HPDE6-E6E7 (cell line): ENCODE data around the gene AP2S1.
"Not testable (repeated sequence)": the region's sequence is repeated elsewhere in the genome, so short reads cannot be mapped to it uniquely, and the experiment has no call there.

Experiments used
- DNase-seq: peaks from one replicate; pipeline ENCODE4 v3.0.0; 2011; ENCODE audit warnings: missing footprints; ENCODE audit errors: extremely low spot score

AP2S1 gene

DNA sequence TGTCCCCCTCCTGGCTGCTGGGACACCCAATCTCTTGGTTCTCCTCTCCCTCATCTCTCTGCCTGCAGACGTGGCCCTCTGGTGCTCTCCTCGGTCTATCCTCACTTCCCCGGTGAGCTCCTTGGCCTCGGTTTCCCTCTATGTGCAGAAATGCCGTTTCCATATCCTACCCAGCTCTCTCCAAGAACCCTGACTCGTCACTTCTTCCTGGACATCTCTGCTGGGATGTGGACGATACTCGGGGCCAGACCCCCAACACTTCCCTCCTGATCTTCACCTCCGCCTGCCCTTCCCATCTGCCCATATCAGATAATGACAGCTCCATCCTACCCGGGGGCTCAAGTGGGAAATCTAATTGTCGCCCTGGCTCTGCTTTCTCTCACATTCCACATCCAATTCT lies 7.9 kb downstream of the AP2S1 start:
- no peak for DNase-seq

DNA sequence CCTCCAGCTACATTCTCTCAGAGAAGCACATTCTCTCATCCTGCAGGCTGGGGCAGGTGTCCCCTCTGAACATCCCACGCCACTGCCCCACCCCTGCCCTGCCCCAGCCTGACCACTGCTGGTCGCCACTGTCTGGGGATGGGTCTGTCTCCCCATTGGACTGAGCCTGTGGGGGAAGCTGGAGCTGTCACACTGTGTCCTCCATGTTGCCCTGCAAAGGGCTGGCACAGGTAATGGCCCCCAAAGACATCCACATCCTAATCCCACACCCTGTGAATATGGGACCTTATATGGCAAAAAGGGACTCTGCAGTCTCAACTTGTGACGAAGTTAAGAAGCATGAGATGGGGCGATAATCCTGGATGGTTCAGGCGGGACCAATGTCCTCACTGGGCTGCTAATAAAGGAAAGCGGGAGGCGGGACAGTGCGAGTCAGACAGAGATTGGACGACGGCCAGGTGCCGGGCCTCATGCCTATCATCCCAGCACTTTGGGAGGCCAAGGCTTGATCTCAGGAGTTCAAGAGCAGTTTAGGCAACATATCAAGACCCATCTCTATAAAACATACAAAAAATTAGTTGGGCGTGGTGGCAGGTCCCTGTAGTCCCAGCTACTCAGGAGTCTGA lies 9.1 kb downstream of the AP2S1 start:
- no peak for DNase-seq

DNA sequence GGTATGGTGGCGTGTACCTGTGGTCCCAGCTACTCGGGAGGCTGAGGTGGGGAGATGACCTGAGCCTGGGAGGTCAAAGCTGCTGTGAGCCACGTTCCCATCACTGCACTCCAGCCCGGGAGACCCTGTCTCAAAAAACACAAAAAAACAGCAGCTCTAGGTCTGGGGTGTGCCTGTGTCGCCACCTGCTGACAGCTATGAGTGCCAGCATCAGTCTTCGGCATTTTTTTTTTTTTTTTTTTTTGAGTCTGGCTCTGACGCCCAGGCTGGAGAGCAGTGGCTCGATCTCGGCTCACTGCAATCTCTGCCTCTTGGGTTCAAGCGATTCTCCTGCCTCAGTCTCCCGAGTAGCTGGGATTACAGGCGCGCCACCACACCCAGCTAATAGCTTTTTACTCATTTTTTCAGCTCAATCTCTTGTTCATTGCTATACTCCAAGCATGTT lies 10.1 kb downstream of the AP2S1 start:
- DNase-seq = no peak

DNA sequence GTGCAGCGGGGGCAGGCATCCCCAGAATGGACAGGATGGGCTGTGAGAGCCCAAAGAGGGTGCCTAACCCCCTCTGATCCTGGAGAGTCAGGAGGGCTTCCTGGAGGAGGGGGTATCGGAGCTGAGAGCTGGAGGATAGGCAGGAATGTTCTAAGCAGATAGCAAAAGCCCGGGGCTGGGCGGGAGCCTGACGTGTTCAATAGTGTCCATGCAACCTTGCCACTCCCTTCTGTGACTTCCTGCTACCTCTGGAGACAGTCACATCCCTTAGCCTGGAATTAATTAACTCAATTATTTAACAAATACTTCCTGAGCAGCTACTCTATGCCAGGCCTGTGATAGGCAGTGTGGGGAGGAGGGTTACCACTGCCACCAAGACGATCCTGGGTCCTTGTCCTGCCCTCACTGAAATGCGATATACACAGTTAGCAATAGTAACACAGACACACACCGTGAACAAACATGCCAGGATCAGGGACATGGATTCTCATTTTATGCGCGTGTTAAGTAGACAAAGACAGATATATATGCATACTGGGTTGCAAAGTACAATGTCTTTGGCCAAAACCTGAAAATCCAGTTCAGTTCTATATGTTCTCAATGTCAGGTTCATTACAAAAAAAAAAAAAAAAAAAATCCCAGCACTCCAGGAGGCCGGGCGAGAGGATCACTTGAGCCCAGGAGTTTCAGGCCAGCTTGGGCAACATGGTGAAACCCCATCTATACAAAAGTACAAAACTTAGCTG lies 10.7 kb downstream of the AP2S1 start:
- DNase-seq = no peak

DNA sequence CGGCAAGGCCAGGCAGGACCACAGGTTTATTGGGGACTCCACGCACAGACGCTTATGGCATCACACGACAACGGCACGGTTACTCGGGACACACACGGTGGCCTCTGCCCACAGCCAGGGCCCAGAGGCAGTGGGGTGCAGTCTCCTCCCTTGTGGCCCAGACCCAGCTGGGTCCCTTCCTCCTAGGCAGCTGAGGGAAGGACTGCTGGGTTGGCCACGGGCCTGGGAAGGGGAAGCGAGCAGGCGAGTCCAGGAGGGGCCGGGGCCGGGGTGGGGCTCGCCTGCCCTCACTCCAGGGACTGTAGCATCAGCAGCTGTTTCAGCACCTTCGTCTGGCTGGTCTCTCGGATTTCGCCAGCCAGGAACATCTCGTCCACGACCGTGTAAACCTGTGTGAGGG lies 12.5 kb downstream of the AP2S1 start:
- DNase-seq = no peak

DNA sequence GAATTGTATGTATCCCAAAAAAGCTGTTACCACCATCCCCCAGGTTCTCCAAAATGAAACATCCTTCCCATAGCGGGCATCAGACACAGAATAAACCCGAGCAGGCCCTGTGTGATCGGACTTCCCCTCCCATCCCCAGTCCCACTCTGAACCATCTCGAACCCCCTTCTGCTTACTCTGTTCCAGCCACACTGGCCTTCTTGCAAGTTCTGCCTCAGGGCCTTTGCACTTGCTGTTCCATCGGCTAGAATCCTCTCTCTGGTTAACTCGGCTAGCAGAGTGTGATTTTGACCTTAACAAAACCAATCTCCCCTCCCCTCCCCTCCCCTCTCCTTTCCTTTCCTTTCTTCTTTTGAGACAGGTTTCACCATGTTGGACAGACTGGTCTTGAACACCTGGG lies 15.7 kb downstream of the AP2S1 start:
- no peak for DNase-seq

DNA sequence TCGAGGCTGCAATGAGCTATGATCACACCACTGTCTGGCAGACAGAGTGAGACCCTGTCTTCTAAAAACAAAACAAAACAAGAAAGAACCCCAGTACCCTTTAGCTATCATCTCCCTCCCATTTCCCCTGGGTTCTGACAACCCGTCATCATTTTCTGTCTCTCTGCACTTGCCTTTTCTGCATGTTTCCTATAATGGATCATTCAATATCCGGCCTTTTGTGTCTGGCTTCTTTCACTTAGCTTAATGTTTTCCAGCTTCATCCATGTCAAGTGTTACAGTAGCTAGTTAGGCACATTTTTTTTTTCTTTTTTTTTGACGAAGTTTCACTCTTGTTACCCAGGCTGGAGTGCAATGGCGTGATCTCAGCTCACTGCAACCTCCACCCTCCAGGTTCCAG lies 16.5 kb downstream of the AP2S1 start:
- DNase-seq = no peak

DNA sequence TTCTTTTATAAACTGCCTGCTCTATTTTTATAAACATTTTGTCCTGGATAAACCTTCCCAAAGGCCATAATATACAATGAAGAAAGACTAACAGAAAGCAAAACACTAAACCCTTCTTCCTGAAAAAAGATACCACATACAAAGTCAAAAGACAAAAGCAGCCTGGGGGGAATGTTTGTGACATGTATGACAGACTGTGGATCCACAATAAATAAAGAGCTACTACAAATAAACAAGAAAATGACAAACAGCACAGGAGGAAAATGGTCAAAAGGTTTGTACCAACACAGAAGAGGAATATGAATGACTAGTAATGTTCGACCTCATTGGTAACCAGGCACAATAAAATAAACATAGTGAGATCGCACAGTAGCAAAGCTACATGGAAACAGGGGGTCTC lies 19.8 kb downstream of the AP2S1 start:
- no peak for DNase-seq

DNA sequence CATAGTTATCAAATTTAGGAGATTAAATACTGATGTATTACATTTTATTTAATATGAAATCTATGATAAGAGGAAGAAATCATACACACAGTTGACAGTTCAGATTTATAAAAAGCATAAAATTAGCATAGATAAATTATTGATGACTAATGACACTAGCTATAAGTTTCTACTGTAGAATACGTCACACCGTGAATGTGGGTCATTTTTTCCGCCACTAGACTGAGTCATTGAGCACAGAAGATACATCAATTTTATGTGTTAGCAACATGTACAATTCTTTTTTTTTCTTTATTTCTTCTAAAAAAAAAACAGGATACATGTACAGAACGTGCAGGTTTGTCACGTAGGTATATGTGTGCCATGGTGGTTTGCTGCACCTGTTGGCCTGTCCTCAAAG lies 22.2 kb downstream of the AP2S1 start:
- DNase-seq = no peak

DNA sequence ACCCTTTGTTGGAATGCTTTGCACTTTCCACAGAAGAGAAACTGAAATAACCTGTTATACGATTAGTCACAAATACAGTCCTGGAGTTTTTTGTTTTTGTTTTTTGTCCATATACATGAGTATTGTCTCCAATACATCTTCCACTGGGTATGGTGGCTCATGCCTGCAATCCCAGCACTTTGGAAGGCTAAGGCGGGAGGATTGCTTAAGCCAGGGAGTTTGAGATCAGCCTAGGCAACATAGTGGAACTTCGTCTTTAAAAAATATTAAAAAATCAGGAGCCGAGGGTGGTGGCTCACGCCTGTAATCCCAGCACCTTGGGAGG lies 25.0 kb downstream of the AP2S1 start:
- no peak for DNase-seq

DNA sequence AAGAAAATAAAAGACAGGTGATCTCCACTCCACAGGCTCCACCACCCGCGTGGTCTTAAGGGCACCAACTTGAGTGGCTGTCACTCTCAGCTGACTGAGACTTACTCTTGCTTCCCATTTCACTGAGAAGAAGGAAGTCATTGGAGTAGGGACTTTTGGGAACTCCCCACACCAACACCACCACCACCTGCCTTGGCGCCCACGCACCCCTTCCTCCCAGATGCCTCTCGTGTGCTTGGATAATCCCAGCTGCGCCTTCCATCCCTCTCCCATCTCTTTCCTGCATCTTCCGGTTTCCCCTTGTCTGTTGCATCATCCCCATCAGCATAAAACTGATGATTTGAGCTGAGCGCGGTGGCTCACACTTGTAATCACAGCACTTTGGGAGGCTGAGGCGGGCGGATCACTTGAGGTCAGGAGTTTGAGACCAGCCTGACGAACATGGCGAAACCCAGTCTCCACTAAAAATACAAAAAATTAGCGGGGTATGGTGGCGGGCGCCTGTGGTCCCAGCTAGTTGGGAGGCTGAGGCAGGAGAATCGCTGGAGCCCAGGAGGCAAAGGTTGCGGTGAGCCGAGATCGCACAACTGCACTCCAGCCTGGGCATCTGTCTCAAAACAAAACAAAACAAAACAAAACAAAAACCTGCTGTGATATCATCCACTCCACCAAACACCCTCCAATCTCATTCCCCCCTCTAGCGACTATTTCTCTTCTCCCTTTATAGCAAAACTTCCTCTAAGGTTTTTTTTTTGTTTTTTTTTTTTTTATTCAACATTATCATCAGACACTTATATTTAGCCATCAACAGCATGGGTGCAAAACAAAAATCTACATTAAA lies 25.5 kb downstream of the AP2S1 start:
- DNase-seq = no peak

DNA sequence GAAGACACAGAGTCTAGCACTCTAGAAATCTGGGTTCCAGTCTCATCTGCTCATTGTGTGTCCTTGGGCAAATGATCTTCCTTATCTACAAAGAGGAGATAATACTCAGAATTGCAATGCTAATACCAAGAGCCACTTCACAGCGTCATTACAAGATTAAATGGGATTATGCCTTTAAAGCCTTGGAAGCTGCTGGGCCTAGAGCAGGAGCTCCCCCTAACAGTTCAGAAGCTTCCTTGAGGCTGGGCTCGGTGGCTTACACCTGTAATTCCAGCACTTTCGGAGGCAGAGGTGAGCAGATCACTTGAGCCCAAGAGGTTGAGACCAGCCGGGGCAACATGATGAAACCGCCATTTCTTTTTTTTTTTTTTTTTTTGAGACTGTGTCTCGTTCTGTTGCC lies 27.6 kb downstream of the AP2S1 start:
- DNase-seq = no peak

DNA sequence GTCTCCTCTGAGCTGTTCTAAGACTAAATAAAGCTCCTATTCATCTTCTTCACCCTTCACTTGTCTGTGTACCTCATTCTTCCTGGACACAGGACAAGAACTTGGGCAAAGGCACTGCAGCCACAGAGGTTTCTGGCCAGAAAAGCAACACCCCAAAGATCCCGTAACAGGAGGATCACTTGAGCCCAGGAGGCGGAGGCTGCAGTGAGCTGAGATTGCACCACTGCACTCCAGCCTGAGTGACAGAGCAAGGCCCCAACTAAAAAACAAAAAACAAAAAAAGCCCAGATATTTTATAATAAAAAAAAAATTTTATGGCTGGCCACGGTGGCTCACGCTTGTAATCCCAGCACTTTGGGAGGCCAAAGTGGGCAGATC lies 28.2 kb downstream of the AP2S1 start:
- DNase-seq = not testable (repeated sequence)

DNA sequence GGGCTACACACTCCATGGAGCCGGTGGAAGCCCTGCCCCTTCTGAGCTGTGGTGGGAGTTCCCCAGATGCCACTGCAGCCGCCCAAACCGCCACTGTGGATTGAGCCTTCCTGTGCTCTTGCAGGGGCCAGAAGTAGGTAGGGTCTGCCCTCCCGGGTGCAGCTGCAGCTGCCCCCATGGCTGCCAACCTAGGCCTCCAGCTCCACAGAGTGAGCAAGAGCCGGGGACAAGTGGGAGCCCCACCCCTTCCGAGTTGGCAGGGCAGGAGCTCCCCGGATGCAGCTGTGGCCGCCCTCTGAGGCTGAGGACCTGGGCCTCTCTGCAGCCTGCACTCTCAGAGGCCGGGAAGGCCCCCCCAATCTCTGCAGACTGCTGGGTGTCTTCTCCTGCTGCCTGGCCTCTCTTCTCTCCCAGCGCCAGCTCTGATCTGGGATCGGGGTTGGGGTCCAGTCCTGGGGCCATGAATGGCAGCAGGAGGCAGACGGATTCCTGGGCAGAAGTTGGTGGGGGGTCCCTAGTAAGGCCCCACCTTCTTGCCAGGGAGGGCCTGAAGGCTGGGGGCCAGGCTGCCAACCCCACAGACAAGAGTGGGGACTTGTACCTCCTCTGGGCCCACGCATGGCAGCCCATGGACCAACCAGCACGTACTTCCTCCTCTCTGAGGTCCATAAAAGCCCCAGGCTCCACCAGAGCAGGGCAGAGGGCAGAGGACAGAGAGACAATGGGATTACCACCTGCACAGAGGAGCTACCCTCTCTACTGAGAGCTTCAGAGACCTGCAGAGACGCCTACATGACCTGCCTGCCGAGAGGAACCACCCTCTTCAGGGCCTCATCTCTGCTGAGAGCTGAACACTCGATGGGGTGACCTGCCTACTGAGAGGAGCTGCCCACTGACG lies 28.9 kb downstream of the AP2S1 start:
- DNase-seq = no peak

DNA sequence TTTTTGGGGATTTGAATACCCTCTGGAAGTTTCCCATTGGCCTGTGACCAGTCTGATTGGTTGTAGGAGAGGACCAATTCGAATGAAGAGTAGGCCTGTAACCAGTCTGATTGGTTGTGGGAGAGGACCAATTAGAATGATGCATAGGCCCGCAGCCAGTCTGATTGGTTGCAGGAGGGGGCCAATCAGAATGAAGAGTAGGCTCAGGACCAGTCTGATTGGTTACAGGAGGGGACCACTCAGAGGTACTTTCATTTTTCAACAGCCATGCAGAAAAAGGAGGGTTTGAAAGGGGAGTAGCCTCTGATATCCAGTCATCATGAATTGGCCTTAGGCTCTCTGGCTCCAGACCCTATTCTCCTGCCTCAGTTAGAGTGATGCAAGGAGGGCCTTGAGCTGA lies 31.8 kb downstream of the AP2S1 start:
- no peak for DNase-seq

DNA sequence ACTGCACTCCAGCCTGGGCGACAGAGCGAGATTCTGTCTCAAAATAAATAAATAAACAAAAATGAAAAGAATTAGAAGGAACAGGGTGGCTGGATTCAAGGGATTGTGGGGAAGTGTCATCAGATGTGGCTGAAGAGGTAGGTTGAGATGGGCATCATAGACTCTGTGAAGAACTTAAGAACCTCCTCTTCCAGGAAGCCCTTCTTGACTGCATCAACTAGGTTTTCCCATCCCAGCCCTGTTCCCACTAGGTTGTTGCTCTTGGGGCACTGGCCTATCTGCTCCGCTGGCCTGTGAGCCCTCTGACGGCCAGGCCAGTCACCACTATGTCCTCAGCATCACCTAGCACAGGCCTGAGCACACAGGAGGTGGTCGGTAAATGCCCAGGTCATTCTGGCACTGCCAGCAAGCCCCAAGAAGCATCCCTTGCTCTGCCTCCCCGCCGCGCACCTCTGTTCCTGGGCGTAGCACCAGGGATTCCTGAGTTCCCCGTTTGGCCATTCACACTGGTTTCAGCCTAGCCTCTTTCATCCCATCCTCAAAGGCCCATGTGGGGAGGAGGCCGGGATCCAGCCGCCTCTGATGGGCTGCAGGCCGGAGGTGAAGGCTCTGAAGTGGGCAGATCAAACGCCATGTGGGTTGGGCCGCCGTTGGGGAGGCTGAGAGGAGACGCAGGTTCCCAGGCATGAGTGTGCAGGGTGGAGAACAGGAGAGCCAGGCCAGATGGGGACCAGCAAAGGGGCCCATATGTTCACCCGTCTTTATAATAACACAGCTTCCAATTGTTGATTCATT lies 34.6 kb downstream of the AP2S1 start:
- no peak for DNase-seq

DNA sequence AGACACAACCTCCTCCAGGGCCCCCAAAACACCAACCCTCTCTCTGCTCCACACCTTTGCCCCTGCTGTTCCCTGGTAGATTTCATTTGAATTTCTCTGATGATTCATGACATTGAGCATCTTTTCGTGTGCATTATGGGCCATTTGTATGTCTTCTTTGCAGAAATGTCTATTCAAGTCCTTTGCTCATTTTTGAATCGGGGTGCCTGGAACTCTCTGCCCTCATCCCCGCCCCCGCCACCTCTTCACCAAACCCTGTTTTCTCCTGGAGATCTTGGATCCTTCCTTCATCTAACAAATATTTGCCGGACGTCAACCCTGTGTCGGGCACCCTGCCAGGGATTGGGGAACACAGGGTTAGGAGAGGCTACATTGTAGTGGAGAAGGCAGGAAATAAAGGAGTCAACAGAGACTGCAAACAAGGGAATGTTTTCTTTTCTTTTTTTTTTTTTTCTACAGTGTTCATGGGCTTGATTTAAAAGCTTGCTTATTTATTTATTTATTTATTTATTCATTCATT lies 36.7 kb downstream of the AP2S1 start:
- no peak for DNase-seq

DNA sequence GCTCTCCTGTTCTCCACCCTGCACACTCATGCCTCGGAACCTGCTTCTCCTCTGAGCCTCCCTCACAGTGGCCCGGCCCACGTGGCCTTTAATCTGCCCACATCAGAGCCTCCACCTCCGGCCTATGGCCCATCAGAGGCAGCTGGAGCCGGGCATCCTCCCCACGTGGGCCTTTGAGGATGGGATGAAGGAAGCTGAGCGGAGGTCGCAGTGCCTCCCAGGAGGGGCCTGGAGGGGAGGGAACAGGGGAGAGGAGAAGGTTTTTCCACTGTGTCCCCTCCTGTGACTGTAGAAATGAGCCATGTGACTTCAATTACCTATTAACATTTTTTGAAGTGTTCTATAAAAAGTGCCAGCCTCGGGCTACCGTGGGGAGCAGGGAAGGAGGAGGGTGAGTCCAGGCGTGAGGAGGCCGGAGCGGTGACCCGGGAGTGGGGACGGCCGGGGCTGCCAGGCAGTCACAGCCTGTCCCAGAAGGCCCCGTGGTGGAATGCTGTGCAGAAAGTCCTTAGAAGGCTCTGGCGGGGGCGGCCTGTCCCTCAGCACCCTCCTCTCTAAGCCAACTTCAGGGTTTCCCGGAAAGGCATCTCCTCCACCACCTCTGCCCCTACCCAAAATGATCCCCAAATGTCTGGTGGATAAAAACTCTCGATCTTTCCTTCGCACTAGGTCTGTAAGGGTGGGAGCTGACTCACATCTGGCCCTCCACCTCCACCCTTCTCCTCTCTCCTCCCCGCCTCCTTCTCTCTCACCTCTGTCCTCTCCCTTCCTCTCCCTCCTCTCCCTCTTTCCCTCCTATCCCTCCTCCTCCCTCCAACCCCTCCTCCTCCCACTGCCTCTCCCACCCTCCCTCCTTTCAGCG lies 37.4 kb downstream of the AP2S1 start:
- no peak for DNase-seq

DNA sequence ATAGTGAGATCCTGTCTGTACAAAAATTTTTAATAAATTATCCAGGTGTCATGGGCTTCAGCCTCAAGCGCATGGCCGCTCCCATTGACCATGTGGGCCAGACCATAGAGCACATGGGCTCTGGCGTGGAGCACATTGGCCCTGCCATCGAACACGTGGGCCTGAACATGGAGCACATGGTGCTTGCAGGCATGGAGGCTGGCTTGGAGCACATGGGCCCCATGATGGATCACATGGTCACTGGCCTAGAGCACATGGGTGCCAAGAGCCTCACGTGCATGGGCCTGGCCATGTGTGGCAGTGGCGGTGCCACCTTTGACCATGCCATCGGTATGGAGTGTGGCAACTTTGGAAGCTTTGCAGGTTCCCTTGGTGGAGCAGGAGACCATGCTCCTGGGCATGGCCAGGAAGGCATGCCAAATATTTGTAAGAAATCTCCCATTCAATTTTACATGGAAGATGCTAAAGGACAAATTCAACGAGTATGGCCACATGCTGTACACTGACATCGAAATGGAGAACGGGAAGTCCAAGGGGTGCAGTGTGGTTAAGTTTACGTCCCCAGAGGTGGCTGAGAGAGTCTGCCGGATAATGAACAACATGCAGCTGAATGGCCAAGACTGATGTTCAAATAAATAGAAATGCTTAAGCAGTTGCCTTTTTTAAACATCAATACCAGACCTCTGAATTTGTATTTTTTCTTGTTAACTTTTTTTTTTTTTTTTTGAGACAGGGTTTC lies 40.9 kb downstream of the AP2S1 start:
- no peak for DNase-seq
